IPS-NIHi7 (cell line): ENCODE data around the gene BSPH1.
"Not testable (repeated sequence)": the region's sequence is repeated elsewhere in the genome, so short reads cannot be mapped to it uniquely, and the experiment has no call there.

Experiments used
- DNase-seq: peaks from one replicate; pipeline ENCODE4 v3.0.0; 2012; ENCODE audit warnings: mixed read lengths; ENCODE audit errors: extremely low spot score

BSPH1 gene

GRCh38 chr19:47920107-47920506, 71.9 kb downstream of the BSPH1 start:
- not testable (repeated sequence) for DNase-seq
